Measurements from ENCODE around the gene PGM5. TPM values are rescaled to one million over a fixed set of nuclear protein-coding genes. Genes with fewer than 3 reads are reported as not detected.

The PGM5 gene
- total and polyA plus RNA-seq, 2 experiments from 2014 or later = 0.11 to 0.46 TPM

GRCh38 chr9:68548241-68548640 lies 191.8 kb downstream of the PGM5 start:
- no peak for DNase-seq
- no peak overlapping the region for H3K4me2 ChIP-seq (ENCODE audit: unreplicated experiment)
- no peak overlapping the region for H2AFZ ChIP-seq
- H3K9me3 ChIP-seq (ENCODE audit: low read depth) = no peaks in the 10 kb centered on the region
- no peaks in the 10 kb centered on the region for H3K36me3 ChIP-seq (ENCODE audit: low read depth)
- no peaks in the 10 kb centered on the region for H4K20me1 ChIP-seq (ENCODE audit: insufficient read depth)
- H3F3A ChIP-seq (ENCODE audit: insufficient read depth) = no peaks in the 10 kb centered on the region
- 9 to 10% methylated on average over 3 of the region's 3 CpGs for WGBS, 2 experiments (ENCODE audit: low coverage in 1 of 2, low lambda C conversion rate in 2 of 2, missing lambda C conversion rate in 2 of 2)
- H3K27me3 ChIP-seq (replicated peaks; ENCODE audit: insufficient read depth) = no peaks in the 10 kb centered on the region
- H3K79me2 ChIP-seq (ENCODE audit: insufficient read depth) = no peaks in the 10 kb centered on the region
- H3K4me1 ChIP-seq (ENCODE audit: insufficient read depth) = no peaks in the 10 kb centered on the region
- TF ChIP-seq EZH2 (IDR thresholded peaks at IDR 0.05; ENCODE audit: insufficient read depth, poor library complexity, severe bottlenecking) = no peak
- no peak for TF ChIP-seq EZH2phosphoT487 (IDR thresholded peaks at IDR 0.05; ENCODE audit: insufficient read depth, low read depth)
- in situ Hi-C loops (cut with MboI) = no loop called here
- H3K27ac ChIP-seq = no peak overlapping the region
- H3K9ac ChIP-seq = no peak overlapping the region
- no peaks in the 10 kb centered on the region for H3K9me2 ChIP-seq (ENCODE audit: insufficient read depth)
- no peak overlapping the region for H3K4me3 ChIP-seq

GRCh38 chr9:68551191-68551590 lies 194.8 kb downstream of the PGM5 start:
- Histone ChIP-seq H3K9me3 (ENCODE audit: low read depth) (no peaks in the 10 kb centered on the region), H3F3A (ENCODE audit: insufficient read depth) (no peaks in the 10 kb centered on the region), H3K79me2 (ENCODE audit: insufficient read depth) (no peaks in the 10 kb centered on the region), H3K4me2 (ENCODE audit: unreplicated experiment) (no peak overlapping the region), H3K4me3 (no peak overlapping the region), H3K9me2 (ENCODE audit: insufficient read depth) (no peaks in the 10 kb centered on the region), H4K20me1 (ENCODE audit: insufficient read depth) (no peaks in the 10 kb centered on the region), H3K27me3 (replicated peaks; ENCODE audit: insufficient read depth) (no peaks in the 10 kb centered on the region), H3K36me3 (ENCODE audit: low read depth) (no peaks in the 10 kb centered on the region), H3K9ac (no peak overlapping the region), H3K27ac (no peak overlapping the region), H3K4me1 (ENCODE audit: insufficient read depth) (no peaks in the 10 kb centered on the region), H2AFZ (no peak overlapping the region)
- WGBS, 2 experiments (ENCODE audit: low coverage in 1 of 2, low lambda C conversion rate in 2 of 2, missing lambda C conversion rate in 2 of 2) = 36 to 48% methylated on average over 4 of the region's 4 CpGs
- TF ChIP-seq EZH2 (IDR thresholded peaks at IDR 0.05; ENCODE audit: insufficient read depth, poor library complexity, severe bottlenecking) = no peak
- no peak for TF ChIP-seq EZH2phosphoT487 (IDR thresholded peaks at IDR 0.05; ENCODE audit: insufficient read depth, low read depth)
- in situ Hi-C loops (cut with MboI) = no loop called here
- no peak for DNase-seq

GRCh38 chr9:68552700-68553476 lies 196.5 kb downstream of the PGM5 start:
- no peak overlapping the region for H3K4me3 ChIP-seq
- in situ Hi-C loops (cut with MboI) = no loop called here
- TF ChIP-seq EZH2 (IDR thresholded peaks at IDR 0.05; ENCODE audit: insufficient read depth, poor library complexity, severe bottlenecking) (no peak), EZH2phosphoT487 (IDR thresholded peaks at IDR 0.05; ENCODE audit: insufficient read depth, low read depth) (no peak)
- H3F3A ChIP-seq (ENCODE audit: insufficient read depth) = no peaks in the 10 kb centered on the region
- H3K27me3 ChIP-seq (replicated peaks; ENCODE audit: insufficient read depth) = no peaks in the 10 kb centered on the region
- no peaks in the 10 kb centered on the region for H4K20me1 ChIP-seq (ENCODE audit: insufficient read depth)
- H3K36me3 ChIP-seq (ENCODE audit: low read depth) = no peaks in the 10 kb centered on the region
- H3K4me1 ChIP-seq (ENCODE audit: insufficient read depth) = no peaks in the 10 kb centered on the region
- H3K27ac ChIP-seq = no peak overlapping the region
- peak; percentile 37 for DNase-seq
- H3K4me2 ChIP-seq (ENCODE audit: unreplicated experiment) = no peak overlapping the region
- WGBS, 2 experiments (ENCODE audit: low coverage in 1 of 2, low lambda C conversion rate in 2 of 2, missing lambda C conversion rate in 2 of 2) = 2 to 3% methylated on average over 3 of the region's 3 CpGs
- H3K9ac ChIP-seq = no peak overlapping the region
- no peaks in the 10 kb centered on the region for H3K9me3 ChIP-seq (ENCODE audit: low read depth)
- H3K9me2 ChIP-seq (ENCODE audit: insufficient read depth) = no peaks in the 10 kb centered on the region
- H2AFZ ChIP-seq = no peak overlapping the region
- no peaks in the 10 kb centered on the region for H3K79me2 ChIP-seq (ENCODE audit: insufficient read depth)

GRCh38 chr9:68555437-68556150 lies 199.2 kb downstream of the PGM5 start:
- H3K27me3 ChIP-seq (replicated peaks; ENCODE audit: insufficient read depth) = no peaks in the 10 kb centered on the region
- H3F3A ChIP-seq (ENCODE audit: insufficient read depth) = no peaks in the 10 kb centered on the region
- TF ChIP-seq EZH2 (IDR thresholded peaks at IDR 0.05; ENCODE audit: insufficient read depth, poor library complexity, severe bottlenecking) = no peak
- TF ChIP-seq EZH2phosphoT487 (IDR thresholded peaks at IDR 0.05; ENCODE audit: insufficient read depth, low read depth) = no peak
- H3K9me3 ChIP-seq (ENCODE audit: low read depth) = no peaks in the 10 kb centered on the region
- no peaks in the 10 kb centered on the region for H3K36me3 ChIP-seq (ENCODE audit: low read depth)
- H3K9me2 ChIP-seq (ENCODE audit: insufficient read depth) = no peaks in the 10 kb centered on the region
- no peaks in the 10 kb centered on the region for H3K4me1 ChIP-seq (ENCODE audit: insufficient read depth)
- no peak overlapping the region for H3K9ac ChIP-seq
- no peaks in the 10 kb centered on the region for H3K79me2 ChIP-seq (ENCODE audit: insufficient read depth)
- 0% methylated on average over 1 of the region's 1 CpG for WGBS, 2 experiments (ENCODE audit: low coverage in 1 of 2, low lambda C conversion rate in 2 of 2, missing lambda C conversion rate in 2 of 2)
- H3K27ac ChIP-seq = no peak overlapping the region
- no peak for DNase-seq
- no peak overlapping the region for H3K4me3 ChIP-seq
- no peak overlapping the region for H2AFZ ChIP-seq
- no peaks in the 10 kb centered on the region for H4K20me1 ChIP-seq (ENCODE audit: insufficient read depth)
- in situ Hi-C loops (cut with MboI) = no loop called here
- no peak overlapping the region for H3K4me2 ChIP-seq (ENCODE audit: unreplicated experiment)
